Measurements from ENCODE around the gene PROM1.

The PROM1 gene

GRCh38 chr4:16023776-16024408, 59.9 kb downstream of the PROM1 start:
- DNase-seq = no peak

- no peak for DNase-seq
Observed at GRCh38 chr4:16021804-16022560, 61.8 kb downstream of the PROM1 start.

GRCh38 chr4:16019649-16020048, 64.2 kb downstream of the PROM1 start:
- no peak for DNase-seq

- DNase-seq = no peak
Observed at GRCh38 chr4:16018841-16019240, 65.0 kb downstream of the PROM1 start.

- DNase-seq = no peak
Observed at GRCh38 chr4:16018061-16018676, 65.7 kb downstream of the PROM1 start.

GRCh38 chr4:16016536-16016935, 67.3 kb downstream of the PROM1 start:
- no peak for DNase-seq

- no peak for DNase-seq
Observed at GRCh38 chr4:16011173-16011572, 72.7 kb downstream of the PROM1 start.

- no peak for DNase-seq
Observed at GRCh38 chr4:16009153-16009552, 74.7 kb downstream of the PROM1 start.

- DNase-seq = no peak
Observed at GRCh38 chr4:16007471-16008095, 76.2 kb downstream of the PROM1 start.

- no peak for DNase-seq
Observed at GRCh38 chr4:16006771-16007446, 76.9 kb downstream of the PROM1 start.

- no peak for DNase-seq
Observed at GRCh38 chr4:16005676-16006075, 78.1 kb downstream of the PROM1 start.

- peak; percentile 2 for DNase-seq
Observed at GRCh38 chr4:16001484-16001858, 82.4 kb downstream of the PROM1 start.

GRCh38 chr4:16000708-16001483, 82.9 kb downstream of the PROM1 start:
- peak; percentile 37 for DNase-seq

- no peak for DNase-seq
Observed at GRCh38 chr4:15996773-15997172, 87.0 kb downstream of the PROM1 start.

- no peak for DNase-seq
Observed at GRCh38 chr4:15995826-15996225, 88.0 kb downstream of the PROM1 start.

GRCh38 chr4:15992167-15992485, 91.7 kb downstream of the PROM1 start:
- DNase-seq = no peak

GRCh38 chr4:15990570-15991285, 93.1 kb downstream of the PROM1 start:
- DNase-seq = no peak

GRCh38 chr4:15989424-15989823, 94.4 kb downstream of the PROM1 start:
- no peak for DNase-seq

GRCh38 chr4:15988222-15988621, 95.6 kb downstream of the PROM1 start:
- no peak for DNase-seq

- no peak for DNase-seq
Observed at GRCh38 chr4:15986907-15987306, 96.9 kb downstream of the PROM1 start.

- no peak for DNase-seq
Observed at GRCh38 chr4:15983610-15984009, 100.2 kb downstream of the PROM1 start.
